Esophagus squamous epithelium (tissue), 5 donors: ENCODE measurements around the gene ARHGEF2. TPM values are rescaled to one million over a fixed set of nuclear protein-coding genes. Genes with fewer than 3 reads are reported as not detected.
"Not testable (repeated sequence)": the region's sequence is repeated elsewhere in the genome, so short reads cannot be mapped to it uniquely, and the experiment has no call there.

Experiments used
- DNase-seq: peaks from one replicate; lab custom pipeline; 2025; lab: John Stamatoyannopoulos, UW
- H3K27ac ChIP-seq, 4 donors: fragments of 200-600 bp; sonication (generic); one replicate each; pipeline ENCODE4 v1.5.1; 2016 to 2019; ENCODE audit warnings: mild to moderate bottlenecking in 1 of 4
- H3K27me3 ChIP-seq, 4 donors: fragments of 200-600 bp; sonication (generic); 1 replicate in 3 of 4; 2 replicates in 1 of 4; pipeline versions ENCODE4 v1.5.1 to v1.6.0; 2017 to 2021; ENCODE audit warnings: antibody characterized with exemption in 1 of 4
- H3K36me3 ChIP-seq, 3 donors: fragments of 200-600 bp; sonication (generic); one replicate each; pipeline ENCODE4 v1.5.1; 2016 to 2019
- H3K4me1 ChIP-seq, 3 donors: fragments of 200-600 bp; sonication (generic); one replicate each; pipeline ENCODE4 v1.5.1; 2017 to 2019
- H3K4me3 ChIP-seq, 4 donors: fragments of 200-600 bp; sonication (generic); 1 replicate in 3 of 4; 2 replicates in 1 of 4; pipeline ENCODE4 v1.5.1; 2016 to 2019; ENCODE audit warnings: mild to moderate bottlenecking in 2 of 4, moderate library complexity in 1 of 4
- H3K9me3 ChIP-seq, 3 donors: fragments of 200-600 bp; sonication (generic); one replicate each; pipeline ENCODE4 v1.5.1; 2016 to 2019
- CTCF ChIP-seq, 6 experiments: fragments of 450-650 bp in 4 of 6; fragments of 200-600 bp in 2 of 6; sonication (generic) in 2 of 6; IDR thresholded peaks; one replicate each; pipeline ENCODE4 v1.5.1; 2016 to 2019; ENCODE audit warnings: antibody characterized with exemption in 6 of 6, mild to moderate bottlenecking in 4 of 6, moderate library complexity in 4 of 6
- POLR2A ChIP-seq, 4 donors: fragments of 450-650 bp; IDR thresholded peaks; one replicate each; pipeline ENCODE4 v1.6.1; 2017; ENCODE audit warnings: antibody characterized with exemption in 4 of 4, mild to moderate bottlenecking in 4 of 4, moderate library complexity in 3 of 4
- WGBS, 2 donors: methylation state at CpG; one replicate each; pipeline ENCODE4 v1.1.5; 2018; 5-methylcytosine and 5-hydroxymethylcytosine counted together
- intact Hi-C: fragments of 100-400 bp; cut with DNase I; formaldehyde crosslinking; loops from one replicate; pipeline ENCODE4 v1.15.0; 2022
- total RNA-seq, 4 donors: library from RNA; depleted of rRNA; stranded (reverse); fragments of >200 nt; gene quantifications; one replicate each; pipeline ENCODE4 v1.1.0, GENCODE V29; 2016
- donor health status: DM: yes; HTN: yes; CAD: no.

The ARHGEF2 gene
- total RNA-seq, 4 donors from 2014 or later = 22.6 to 38.3 (median 27.5) TPM

- Histone ChIP-seq H3K9me3 (no peaks in the 10 kb centered on the region), H3K27ac (peak overlapping the region in 3 of 4 donors; percentile 13 to 98 (median 96)), H3K4me1 (peaks cover 22 to 58% (median 41%) of the 10 kb centered on the region in 3 donors), H3K36me3 (peaks cover 7 to 69% (median 33%) of the 10 kb centered on the region in 3 donors), H3K4me3 (peak overlapping the region in 2 of 4 donors; percentile 18 to 30), H3K27me3 (no peaks in the 10 kb centered on the region)
- intact Hi-C loops = loop anchor here (10.0 kb wide), 1 partner anchor 123 kb away; the partner anchor contains the start of genes LAMTOR2 and UBQLN4
- 64 to 77% methylated on average over 7 of the region's 7 CpGs for WGBS, 2 donors
- DNase-seq = no peak
- TF ChIP-seq CTCF (IDR thresholded peaks at IDR 0.05) = no peak
- TF ChIP-seq POLR2A (IDR thresholded peaks at IDR 0.05) = no peak
Measured at GRCh38 chr1:155931332-155932038, 46.9 kb downstream of the ARHGEF2 start.

GRCh38 chr1:155930725-155931124, 47.6 kb downstream of the ARHGEF2 start:
- not testable (repeated sequence) for DNase-seq, H3K9me3 ChIP-seq, H3K27me3 ChIP-seq
- Histone ChIP-seq H3K4me3 (peak overlapping the region in 1 of 4 donors; percentile 30), H3K27ac (peak overlapping the region in 1 of 4 donors; percentile 96), H3K36me3 (peaks cover 13 to 77% (median 40%) of the 10 kb centered on the region in 3 donors), H3K4me1 (peaks cover 22 to 58% (median 41%) of the 10 kb centered on the region in 3 donors)
- WGBS, 2 donors = 59 to 82% methylated on average over 8 to 10 of the region's 10 CpGs
- intact Hi-C loops = loop anchor here (10.0 kb wide), 1 partner anchor 124 kb away; the partner anchor contains the start of genes LAMTOR2 and UBQLN4

GRCh38 chr1:155929057-155929456, 49.3 kb downstream of the ARHGEF2 start:
- H3K4me3 ChIP-seq = no peak overlapping the region
- intact Hi-C loops = no loop called here
- peaks cover 21 to 94% (median 57%) of the 10 kb centered on the region in 3 donors for H3K36me3 ChIP-seq
- no peak for DNase-seq
- TF ChIP-seq POLR2A (IDR thresholded peaks at IDR 0.05) (no peak), CTCF (IDR thresholded peaks at IDR 0.05) (no peak)
- no peaks in the 10 kb centered on the region for H3K9me3 ChIP-seq
- H3K4me1 ChIP-seq = peaks cover 22 to 51% (median 35%) of the 10 kb centered on the region in 3 donors
- H3K27ac ChIP-seq = no peak overlapping the region
- 41 to 63% methylated on average over 5 of the region's 5 CpGs for WGBS, 2 donors
- no peaks in the 10 kb centered on the region for H3K27me3 ChIP-seq

- peaks cover 0 to 27% (median 5%) of the 10 kb centered on the region in 3 donors for H3K4me1 ChIP-seq
- intact Hi-C loops = no loop called here
- no peak overlapping the region for H3K4me3 ChIP-seq
- 69 to 89% methylated on average over 2 of the region's 2 CpGs for WGBS, 2 donors
- no peak for TF ChIP-seq POLR2A (IDR thresholded peaks at IDR 0.05)
- H3K36me3 ChIP-seq = peaks cover 37 to 100% (median 68%) of the 10 kb centered on the region in 3 donors
- H3K9me3 ChIP-seq = no peaks in the 10 kb centered on the region
- DNase-seq = no peak
- H3K27me3 ChIP-seq = no peaks in the 10 kb centered on the region
- H3K27ac ChIP-seq = no peak overlapping the region
Measured at GRCh38 chr1:155925506-155925905, 52.8 kb downstream of the ARHGEF2 start.

- intact Hi-C loops = no loop called here
- H3K27ac ChIP-seq = no peak overlapping the region
- 86 to 90% methylated on average over 3 of the region's 3 CpGs for WGBS, 2 donors
Measured at GRCh38 chr1:155920717-155921116, 57.6 kb downstream of the ARHGEF2 start.

More at GRCh38 chr1:155920717-155921116, 57.6 kb downstream of the ARHGEF2 start:
- Histone ChIP-seq H3K9me3 (no peaks in the 10 kb centered on the region), H3K27me3 (no peaks in the 10 kb centered on the region), H3K36me3 (peaks cover 28 to 100% (median 73%) of the 10 kb centered on the region in 3 donors), H3K4me1 (peaks cover 0 to 11% (median 0%) of the 10 kb centered on the region in 3 donors), H3K4me3 (no peak overlapping the region)
- no peak for TF ChIP-seq CTCF (IDR thresholded peaks at IDR 0.05)
- no peak for TF ChIP-seq POLR2A (IDR thresholded peaks at IDR 0.05)
- DNase-seq = no peak
